AG04450 (cell line): Measurements from ENCODE around the gene MCU. TPM values are rescaled to one million over a fixed set of nuclear protein-coding genes. Genes with fewer than 3 reads are reported as not detected.
A peak's percentile ranks its signal among the peaks of the same experiment; 100 is the strongest.

Experiments used
- CTCF ChIA-PET: fragments of 300-600, 350-600 bp; formaldehyde crosslinking; extraction: SDS; loops from one replicate; lab custom pipeline; 2022; ENCODE audit warnings: antibody characterized with exemption, inconsistent platforms; lab: Charles Lee
- POLR2A ChIA-PET: fragments of 350-600 bp; formaldehyde crosslinking; extraction: SDS; loops from one replicate; lab custom pipeline; 2021; ENCODE audit warnings: antibody characterized with exemption, inconsistent platforms; lab: Yijun Ruan, JAX
- DNase-seq: peaks from one replicate; pipeline ENCODE4 v3.0.0-alpha.2; 2011; ENCODE audit warnings: low read depth, low spot score
- H3K27ac ChIP-seq: one replicate; pipeline ENCODE4 v1.5.1; 2012; ENCODE audit warnings: low read depth, low read length, control low read depth
- H3K27me3 ChIP-seq: one replicate; pipeline ENCODE4 v1.6.0; 2012; ENCODE audit warnings: low read length; ENCODE audit not compliant: control insufficient read depth, insufficient read depth
- H3K4me3 ChIP-seq: 2 replicates; pipeline ENCODE4 v1.5.1; 2011; ENCODE audit warnings: mild to moderate bottlenecking, low read depth, low read length, control low read depth
- H3K9me3 ChIP-seq: 2 replicates; pipeline ENCODE4 v1.5.1; 2012; ENCODE audit warnings: low read length; ENCODE audit not compliant: control insufficient read depth, insufficient read depth
- polyA plus RNA-seq: library from polyadenylated mRNA; depleted of rRNA; stranded (reverse); fragments of >200 nt; gene quantifications from 2 replicates; pipeline ENCODE4 v1.2.3, GENCODE V29; 2011
- TF ChIP-seq, protein P1 (sequence below): IDR thresholded peaks from 2 replicates; pipeline ENCODE4 v1.5.1; 2011; ENCODE audit warnings: low read depth, low read length, control low read depth, inconsistent platforms

Gene MCU
- polyA plus RNA-seq, 1 experiment: 104 TPM

DNA sequence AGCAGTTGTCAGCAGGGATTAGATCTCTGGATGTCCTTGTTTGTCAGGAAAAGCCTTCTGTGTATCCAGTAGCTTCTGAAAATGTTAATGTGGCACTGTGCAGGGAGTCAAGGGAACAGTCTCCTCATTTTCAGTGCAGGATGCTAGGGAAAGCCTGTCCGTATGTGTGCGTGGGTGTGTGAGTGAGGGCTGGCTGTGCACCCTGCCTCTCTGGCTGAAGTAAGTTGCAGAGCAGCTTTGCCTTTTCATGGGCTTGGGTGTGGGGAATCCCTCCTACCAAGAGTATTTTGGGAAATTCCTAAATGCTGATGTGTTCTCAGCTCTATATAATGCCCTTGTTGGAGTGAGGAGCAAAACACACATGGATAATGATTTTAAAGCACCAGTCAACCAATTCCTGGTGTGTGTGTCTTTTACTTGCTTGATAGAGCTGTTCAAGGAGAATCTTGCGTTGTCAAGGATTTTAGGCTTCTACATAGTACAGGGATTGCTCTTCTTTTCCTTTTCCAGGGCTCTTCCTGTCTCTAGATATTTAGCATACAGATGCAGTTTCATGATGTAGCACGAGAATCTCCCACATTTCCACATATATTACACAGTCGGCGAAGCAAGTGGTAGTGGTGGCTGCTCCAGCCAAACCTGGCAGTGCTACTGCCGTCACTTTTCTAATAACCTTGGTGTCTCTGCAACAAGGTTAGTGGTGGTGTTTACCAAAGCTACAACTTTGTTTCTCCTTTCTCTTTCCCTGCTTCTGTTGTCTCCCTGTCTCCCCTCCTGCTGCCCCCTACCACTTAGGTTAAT lies 92.8 kb downstream of the MCU start:
- no peaks in the 10 kb centered on the region for H3K27me3 ChIP-seq
- no peak overlapping the region for H3K4me3 ChIP-seq
- peak overlapping the region; percentile 3 for H3K27ac ChIP-seq
- TF ChIP-seq, protein P1, sequence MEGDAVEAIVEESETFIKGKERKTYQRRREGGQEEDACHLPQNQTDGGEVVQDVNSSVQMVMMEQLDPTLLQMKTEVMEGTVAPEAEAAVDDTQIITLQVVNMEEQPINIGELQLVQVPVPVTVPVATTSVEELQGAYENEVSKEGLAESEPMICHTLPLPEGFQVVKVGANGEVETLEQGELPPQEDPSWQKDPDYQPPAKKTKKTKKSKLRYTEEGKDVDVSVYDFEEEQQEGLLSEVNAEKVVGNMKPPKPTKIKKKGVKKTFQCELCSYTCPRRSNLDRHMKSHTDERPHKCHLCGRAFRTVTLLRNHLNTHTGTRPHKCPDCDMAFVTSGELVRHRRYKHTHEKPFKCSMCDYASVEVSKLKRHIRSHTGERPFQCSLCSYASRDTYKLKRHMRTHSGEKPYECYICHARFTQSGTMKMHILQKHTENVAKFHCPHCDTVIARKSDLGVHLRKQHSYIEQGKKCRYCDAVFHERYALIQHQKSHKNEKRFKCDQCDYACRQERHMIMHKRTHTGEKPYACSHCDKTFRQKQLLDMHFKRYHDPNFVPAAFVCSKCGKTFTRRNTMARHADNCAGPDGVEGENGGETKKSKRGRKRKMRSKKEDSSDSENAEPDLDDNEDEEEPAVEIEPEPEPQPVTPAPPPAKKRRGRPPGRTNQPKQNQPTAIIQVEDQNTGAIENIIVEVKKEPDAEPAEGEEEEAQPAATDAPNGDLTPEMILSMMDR: no peak
- CTCF ChIA-PET: interaction anchor here (1.4 kb wide), 1 partner anchor 49 kb away, joined by 7 read pairs; no protein-coding TSS in a partner anchor
- H3K9me3 ChIP-seq: no peaks in the 10 kb centered on the region
- POLR2A ChIA-PET: interaction anchor here (0.6 to 1.9 kb wide), 2 partner anchors 21 to 372 kb away, joined by 3 to 6 read pairs; no protein-coding TSS in a partner anchor
- peak; percentile 81 for DNase-seq

DNA sequence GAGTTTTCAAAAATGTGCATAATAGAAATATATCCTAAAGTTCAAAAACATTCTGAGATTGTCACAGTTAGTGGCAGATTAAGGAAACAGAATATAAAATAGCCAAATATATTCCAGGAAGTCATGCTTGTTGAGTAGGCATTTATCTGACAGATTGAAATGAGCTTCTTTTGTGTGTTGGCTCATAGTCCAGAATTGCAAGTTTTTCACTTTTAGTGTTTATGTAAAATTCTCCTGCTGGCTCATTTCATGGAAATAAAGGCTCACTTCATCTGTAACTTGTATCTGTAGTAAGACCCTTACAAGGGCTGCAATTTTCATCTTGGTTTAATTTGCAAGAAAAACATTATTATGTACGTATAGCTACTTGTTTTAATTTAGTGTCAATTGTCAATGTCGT lies 93.5 kb downstream of the MCU start:
- TF ChIP-seq, protein P1: no peak
- ChIA-PET POLR2A (interaction anchor here (0.6 to 1.9 kb wide), 2 partner anchors 21 to 78 kb away, joined by 3 to 6 read pairs; no protein-coding TSS in a partner anchor), CTCF (interaction anchor here (1.4 kb wide), 1 partner anchor 49 kb away, joined by 7 read pairs; no protein-coding TSS in a partner anchor)

DNA sequence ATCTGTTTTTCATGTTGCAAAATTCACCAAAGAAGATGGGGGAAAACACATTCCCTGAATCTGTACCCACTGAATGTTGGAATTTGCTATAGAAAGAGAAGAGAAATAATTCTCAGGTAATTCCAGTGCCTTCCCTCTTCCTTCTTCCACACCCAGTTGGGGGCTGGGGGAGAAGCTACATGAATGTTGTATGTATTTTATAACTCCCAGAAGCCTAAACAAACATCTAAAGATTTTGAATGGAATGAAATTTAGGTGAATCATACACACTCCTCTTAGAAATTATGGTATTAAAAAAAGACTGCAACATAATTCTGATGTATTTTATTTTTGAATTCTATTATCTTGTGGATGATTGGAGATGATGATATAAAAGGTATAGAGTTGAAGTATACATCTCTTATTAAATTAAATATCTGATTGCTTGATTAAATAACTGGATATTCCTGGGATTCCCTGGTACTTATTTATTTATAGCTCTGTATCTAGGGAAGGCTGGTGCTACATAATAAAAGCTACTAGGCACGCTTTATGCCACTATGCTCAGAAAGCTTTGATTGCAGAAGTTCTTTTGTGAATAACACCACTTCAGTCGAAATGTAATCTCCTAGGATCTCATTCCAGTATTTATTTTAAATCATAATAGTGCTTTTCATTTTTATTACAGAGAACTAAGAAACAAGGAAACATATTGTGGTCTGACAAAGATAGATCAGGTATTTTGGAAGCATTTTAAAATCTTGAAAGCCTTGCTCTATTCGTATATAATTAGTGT lies 98.5 kb downstream of the MCU start:
- POLR2A ChIA-PET: no interaction called here
- H3K27ac ChIP-seq: no peak overlapping the region
- no peaks in the 10 kb centered on the region for H3K9me3 ChIP-seq
- DNase-seq: no peak
- H3K4me3 ChIP-seq: no peak overlapping the region
- CTCF ChIA-PET: no interaction called here
- TF ChIP-seq, protein P1: no peak
- no peaks in the 10 kb centered on the region for H3K27me3 ChIP-seq

More for the DNA sequence above, 93.5 kb downstream of the MCU start:
- no peaks in the 10 kb centered on the region for H3K27me3 ChIP-seq
- no peak for DNase-seq
- no peak overlapping the region for H3K27ac ChIP-seq
- H3K4me3 ChIP-seq: no peak overlapping the region
- H3K9me3 ChIP-seq: no peaks in the 10 kb centered on the region

DNA sequence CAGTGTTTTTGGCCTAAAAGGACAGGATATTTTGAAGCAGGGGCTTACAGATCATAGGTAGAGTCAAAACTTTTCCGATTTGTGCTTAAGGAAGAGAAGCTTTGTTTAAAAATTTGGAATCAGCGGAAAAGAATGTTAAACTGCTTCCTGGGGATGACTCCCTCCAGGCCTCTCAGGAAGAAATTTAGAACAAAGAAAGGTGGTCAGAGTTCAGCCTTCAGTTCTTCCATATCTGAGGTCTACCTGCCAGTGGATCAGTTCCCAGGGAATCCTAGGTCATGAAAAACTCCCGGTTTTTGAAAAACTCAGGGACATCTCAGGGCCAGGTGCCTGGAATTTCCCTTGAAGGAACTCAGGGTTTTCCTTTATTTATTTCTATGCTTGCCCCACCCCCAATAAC lies 100.3 kb downstream of the MCU start:
- Histone ChIP-seq H3K9me3 (no peaks in the 10 kb centered on the region), H3K27ac (no peak overlapping the region), H3K27me3 (no peaks in the 10 kb centered on the region), H3K4me3 (no peak overlapping the region)
- ChIA-PET POLR2A (no interaction called here), CTCF (interaction anchor here (0.7 kb wide), 1 partner anchor 12 kb away, joined by 6 read pairs; no protein-coding TSS in a partner anchor)
- DNase-seq: no peak
- TF ChIP-seq, protein P1: no peak
